Stimulated activated naive CD4-positive, alpha-beta T cell (primary cell): ENCODE data around the gene SMIM11.
A peak's percentile ranks its signal among the peaks of the same experiment; 100 is the strongest.
"Not testable (repeated sequence)": the region's sequence is repeated elsewhere in the genome, so short reads cannot be mapped to it uniquely, and the experiment has no call there.

ENCODE experiments used
- DNase-seq, 6 experiments: peaks; one replicate each; lab custom pipeline; 2025; lab: John Stamatoyannopoulos, UW

The SMIM11 gene

DNA sequence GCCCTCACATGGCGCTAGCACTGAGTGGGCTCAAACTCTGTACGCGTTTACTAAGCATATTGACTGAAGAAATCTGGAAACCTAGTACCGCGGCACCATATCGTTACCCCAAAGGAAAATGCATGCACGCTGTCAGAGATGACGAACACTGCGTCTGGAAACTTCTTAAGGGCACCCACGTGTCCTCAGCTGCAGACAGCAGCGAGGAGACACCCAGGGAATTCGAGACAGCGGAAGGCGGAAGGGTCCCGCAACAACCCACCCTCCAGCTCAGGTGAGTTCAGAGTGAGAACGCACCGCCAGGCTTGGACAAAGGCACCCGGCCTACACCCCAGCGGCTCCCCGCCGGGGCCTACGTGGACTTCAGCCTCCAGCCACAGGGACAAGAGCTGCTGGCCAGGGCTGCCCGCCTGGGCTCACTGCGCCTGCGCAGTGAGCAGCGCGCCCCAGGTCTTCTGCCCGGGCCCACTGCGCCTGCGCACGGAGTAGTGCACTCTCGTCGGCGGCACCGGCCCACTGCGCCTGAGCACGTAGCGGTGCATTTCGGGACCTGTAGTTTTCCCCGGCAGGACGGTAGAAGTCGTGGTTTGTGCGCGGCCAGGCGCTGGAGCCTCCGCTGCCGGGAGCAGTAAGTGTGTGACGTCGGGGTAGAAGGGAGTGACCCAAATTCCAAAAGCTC is at the start of gene SMIM11:
TSS of gene SMIM11 (plus strand) at position 568 of the 679 bp plus-strand sequence. CDS start 3,998 bp downstream, outside the sequence.
- not testable (repeated sequence) for DNase-seq

GRCh38 chr21:34330055-34330454 is 45.3 kb upstream of the SMIM11 start:
- DNase-seq: no peak

DNA sequence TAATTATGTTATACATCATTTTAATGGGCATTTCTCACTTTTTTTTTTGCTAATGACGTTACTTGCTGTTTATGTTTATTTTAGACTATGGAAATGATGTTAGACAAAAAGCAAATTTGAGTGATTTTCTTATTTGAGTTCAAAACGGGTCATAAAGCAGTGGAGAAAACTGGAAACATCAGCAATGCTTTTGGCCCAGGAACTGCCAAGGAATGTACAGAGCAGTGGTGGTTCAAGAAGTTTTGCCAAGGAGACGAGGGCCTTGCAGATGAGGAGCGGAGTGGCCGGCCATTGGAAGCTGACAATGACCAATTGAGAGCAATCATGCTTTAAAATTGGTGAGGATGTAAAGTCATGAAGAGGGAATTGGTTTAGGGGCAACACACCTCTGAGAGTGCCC is 43.6 kb upstream of the SMIM11 start:
- DNase-seq: no peak

DNA sequence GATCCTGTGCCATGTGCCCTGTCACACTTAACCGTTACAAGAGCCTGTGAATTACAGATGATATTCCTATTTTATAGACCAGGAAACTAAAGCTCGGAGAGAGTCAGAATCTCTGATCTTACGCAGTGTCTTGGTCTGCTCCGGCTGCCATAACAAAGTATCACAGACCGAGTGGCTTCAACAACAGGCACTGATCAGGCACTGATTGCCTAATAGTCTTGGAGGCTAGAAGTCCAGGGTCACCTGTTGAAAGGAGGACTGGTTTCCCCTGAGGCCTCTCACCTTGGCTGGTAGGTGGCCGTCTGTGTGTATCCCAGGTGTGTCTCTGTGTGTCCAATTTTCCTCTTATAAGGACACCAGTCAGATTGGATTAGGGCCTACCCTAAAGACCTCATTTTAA is 43.0 kb upstream of the SMIM11 start:
- no peak for DNase-seq

GRCh38 chr21:34333121-34333739 is 42.1 kb upstream of the SMIM11 start:
- no peak for DNase-seq

DNA sequence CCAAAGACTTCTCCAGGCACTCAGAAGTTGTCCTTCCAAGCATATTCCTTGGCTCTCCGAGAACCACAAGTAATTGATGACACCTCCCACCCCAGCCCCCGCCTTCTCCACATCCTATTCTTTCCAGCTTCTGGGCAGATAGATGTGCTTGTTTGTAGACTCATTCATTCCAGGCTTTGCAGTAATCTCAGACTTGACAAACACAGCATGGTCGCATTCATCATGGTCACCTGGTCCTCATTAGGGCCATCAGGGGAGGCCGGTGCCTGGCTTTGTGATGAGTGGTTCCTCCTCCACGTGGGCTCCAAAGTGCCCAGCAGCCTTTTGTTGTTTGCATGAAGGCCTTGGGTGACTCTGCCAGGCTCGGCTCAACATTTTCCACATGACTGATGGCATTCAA is 40.0 kb upstream of the SMIM11 start:
- no peak for DNase-seq

GRCh38 chr21:34336245-34336644 is 39.1 kb upstream of the SMIM11 start:
- no peak for DNase-seq

- DNase-seq: no peak
Observed at GRCh38 chr21:34336756-34337391, 38.4 kb upstream of the SMIM11 start.

GRCh38 chr21:34337741-34338140 is 37.6 kb upstream of the SMIM11 start:
- DNase-seq: no peak

GRCh38 chr21:34338226-34338625 is 37.1 kb upstream of the SMIM11 start:
- DNase-seq: no peak

DNA sequence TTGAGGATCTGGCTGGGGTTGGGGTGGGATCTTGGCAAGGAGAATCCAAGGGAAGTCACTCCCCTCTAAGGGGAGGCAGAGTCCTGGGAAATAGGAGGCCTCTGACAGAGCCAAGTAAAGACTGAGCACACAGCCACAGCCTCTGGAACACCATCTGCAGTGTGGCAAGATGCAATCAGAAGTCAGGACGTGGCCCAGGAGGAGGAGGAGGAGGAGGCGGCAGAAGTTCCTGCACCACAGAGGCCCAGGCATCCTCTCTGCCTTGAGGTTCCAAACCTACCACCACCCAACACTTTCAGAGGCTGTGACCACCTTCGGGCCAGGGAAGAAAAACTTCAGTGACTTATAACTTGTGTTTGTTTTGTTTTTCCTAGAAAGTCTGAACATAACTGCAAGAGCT is 35.2 kb upstream of the SMIM11 start:
- DNase-seq: no peak

DNA sequence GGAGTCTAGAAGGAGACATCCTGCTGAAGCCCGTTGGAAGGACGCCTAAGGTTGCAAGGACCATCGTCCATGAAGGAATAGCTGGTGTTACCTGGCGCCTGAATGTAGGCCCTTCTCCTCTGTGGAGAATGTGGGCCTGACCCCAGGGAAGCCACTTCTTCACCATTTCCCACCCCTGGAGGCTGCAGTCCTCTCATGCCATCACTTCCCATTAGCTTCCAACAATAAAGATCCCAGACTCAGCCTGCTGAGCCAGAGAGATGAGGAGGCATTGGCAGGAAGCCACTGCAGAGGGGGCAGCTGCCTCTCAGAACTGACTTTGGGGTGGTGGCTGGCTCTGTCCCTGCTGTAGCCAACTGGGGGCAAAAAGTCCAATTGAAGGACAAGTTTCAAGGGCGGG is 32.8 kb upstream of the SMIM11 start:
- DNase-seq: no peak

DNA sequence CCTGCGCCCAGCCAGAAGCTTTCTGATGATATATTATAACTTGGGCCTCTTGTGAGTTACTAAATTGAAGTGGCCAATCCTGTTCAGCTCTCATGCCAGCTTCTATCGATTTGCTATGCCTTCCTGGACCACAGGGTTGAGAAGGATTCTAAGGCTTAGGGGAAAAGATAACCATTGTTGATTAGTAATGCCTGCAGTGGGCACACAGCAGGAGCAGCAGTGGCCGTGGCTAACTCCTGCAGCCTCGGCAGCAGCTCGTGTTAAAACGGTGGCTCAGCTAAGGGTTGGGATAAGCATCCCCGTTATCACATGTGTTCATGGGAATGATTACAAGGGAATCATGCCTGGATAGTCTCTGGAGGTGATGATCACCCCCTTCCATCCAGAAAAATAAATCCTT is 32.0 kb upstream of the SMIM11 start:
- DNase-seq: no peak

GRCh38 chr21:34343838-34344381 is 31.4 kb upstream of the SMIM11 start:
- DNase-seq: no peak

DNA sequence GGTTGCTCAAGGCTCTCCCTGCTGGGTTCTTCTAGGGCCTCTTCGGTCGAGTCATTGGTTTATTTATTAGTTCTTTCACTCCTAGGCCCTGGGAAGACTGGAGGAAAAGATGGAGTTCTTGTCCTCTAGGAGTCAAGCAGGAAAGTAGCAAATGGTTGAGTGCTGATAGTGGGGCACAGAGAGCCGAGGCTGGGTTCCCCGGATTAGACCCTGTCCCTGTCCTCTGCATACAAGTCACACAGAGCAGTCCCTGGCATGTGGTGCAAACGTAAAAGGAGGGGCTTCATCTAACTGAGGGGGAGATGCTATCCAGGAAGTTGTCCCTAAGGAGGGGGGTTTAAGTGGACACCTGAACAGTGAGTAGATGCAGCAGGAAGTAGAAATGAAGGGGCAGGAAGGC is 30.7 kb upstream of the SMIM11 start:
- DNase-seq: no peak

DNA sequence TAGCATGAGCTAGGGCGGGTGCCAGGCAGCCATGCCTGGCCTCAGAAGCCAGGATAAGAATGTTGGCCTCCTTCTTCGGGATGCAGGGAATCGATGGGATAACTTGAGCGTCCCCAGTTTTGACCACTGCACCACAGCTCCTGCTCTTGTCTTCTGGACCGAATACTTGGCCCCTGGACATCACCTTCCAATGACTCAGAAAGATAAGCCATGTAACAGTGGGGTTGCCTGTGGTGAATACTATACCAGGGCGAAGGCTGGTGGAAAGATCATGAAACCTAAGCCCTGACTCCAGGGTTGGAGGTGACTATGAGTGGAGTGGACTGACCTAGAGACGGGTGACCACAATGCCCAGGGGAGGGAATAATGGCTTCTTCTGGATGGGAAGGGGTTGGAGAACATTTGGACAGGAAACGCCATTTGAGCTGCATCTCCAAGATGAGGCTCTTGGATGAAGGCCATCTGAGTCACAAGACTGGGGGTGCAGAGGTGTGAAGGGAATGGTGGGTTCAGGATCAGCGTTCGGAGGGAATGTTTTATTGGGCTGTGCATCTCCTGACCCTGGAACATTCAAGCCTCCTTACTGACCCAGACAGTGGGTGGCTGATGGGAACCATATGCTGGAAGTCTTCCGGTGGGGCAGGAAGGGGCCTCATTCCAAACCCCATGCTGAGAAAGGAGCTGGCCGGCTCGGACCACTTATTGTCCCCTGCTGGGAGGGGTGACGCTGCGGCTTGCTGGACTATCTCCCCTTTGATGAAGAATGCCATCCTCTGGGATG is 30.0 kb upstream of the SMIM11 start:
- DNase-seq: no peak

DNA sequence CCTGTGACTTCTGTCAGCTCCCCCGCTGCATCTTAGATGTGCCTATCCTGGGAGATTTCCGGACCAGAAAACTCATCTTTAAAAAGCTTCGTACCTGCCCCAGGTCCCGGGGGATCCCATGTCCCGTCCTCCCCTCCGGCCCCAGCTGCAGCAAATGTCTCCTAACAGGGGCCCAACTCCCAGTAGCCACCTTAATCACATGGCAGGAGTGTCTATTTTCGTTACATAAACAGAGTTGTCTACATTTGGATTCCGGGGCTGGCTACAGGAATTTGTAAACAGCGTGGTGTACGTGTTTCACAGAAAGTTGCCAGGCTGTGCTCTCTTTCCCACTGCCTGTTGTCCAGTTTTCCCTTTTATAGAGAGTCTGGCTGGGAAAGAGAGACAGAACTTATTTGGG is 29.4 kb upstream of the SMIM11 start:
- no peak for DNase-seq

DNA sequence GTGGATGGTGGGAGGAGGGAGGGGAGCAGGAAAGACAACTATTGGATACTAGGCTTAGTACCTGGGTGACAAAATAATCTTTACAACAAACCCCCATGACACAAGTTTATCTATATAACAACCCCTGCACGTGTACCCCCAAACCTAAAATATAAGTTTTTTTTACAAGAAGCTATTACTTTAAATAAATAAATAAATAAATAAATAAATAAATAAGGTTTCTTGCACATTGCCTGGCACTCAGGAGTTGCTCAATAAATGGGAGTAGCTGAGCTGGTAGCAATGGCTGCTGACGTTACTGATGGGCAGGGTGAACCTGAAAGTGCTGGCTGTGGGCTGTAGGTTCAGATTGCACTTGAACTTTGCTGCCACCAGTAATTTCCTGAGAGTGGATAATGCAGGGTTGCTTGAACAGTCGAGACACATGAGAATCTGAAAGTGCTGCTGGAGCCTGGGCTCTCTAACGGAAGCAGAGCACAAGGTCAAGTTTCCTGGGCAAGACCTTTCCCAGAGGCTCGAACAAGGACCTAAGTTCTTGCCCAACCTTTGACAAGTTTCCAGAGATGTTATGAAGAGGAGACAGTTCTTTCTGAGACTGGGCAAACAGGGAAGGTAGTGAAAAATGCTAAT is 26.3 kb upstream of the SMIM11 start:
- no peak for DNase-seq

DNA sequence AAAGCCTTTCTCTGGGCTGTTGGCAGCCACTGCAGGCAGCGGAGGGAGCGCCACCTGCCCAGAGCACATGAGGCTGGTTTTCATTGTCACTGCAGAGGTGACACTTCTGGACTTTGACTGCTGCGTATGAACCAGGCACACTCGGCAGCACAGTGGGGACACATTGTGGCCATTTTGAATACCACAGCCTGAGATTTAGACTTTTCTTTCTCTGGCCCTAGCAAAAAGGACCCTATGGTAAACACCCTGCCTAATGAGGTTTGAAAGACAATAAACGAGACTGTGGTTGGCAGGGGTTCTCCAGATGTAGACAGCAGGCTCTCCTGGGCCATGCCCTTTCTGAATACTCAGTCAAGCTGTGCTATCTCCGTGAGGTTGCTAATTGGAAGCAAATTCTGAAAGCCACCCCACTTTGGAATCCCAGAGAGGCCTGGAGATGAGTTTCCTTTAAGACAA is 23.5 kb upstream of the SMIM11 start:
- DNase-seq: peak in 1 of 6 experiments; percentile 8

DNA sequence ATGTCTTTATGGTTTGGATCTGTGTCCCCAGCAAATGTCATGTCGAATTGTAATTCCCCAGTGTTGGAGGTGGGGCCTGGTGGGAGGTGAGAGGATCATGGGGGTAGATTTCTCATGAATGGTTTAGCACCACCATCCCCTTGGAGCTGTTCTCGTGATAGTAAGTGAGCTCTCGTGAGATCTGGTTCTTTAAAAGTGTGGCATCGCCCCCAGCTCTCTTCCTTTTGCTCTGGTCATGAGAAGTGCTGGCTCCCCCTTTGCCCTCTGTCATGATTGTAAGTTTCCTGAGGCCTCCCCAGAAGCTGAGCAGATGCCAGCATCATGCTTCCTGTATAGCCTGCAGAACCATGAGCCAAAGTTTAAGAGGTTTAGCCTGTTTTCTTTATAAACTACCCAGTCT is 22.8 kb upstream of the SMIM11 start:
- DNase-seq: no peak

DNA sequence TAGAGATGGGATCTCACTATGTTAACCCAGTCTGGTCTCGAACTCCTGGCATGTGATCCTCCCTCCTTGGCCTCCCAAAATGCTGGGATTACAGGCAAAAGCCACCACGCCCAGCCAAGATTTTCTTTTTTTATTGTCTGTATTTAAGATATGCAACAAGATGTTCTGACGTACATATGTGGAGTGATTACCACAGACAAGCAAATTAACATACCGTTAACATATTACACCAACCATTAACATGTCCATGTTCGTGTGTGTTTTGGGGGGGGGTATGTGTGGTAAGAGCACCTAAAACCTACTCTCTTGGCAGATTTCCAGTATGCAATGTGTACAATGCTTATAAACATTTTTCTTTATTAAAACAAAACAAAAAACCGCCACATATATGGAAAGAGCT is 22.1 kb upstream of the SMIM11 start:
- no peak for DNase-seq

DNA sequence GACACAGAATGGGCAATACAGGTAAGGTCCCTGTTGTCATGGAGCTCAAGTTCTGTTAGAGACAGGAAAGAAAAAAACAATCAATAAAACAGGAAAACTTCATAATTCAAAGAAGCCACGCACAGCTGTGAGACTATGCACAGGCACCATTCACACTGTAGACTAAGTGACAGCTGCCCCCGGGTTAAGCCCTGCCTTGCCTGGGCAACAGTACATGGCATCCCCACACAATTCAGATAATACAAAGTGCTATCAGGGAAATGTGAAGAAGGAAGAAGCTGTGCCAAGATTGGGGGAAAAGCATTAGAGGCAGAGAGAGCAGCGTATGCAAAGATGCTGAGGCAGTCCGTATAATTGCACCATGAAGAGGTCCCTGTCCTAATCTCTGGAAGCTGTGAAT is 20.5 kb upstream of the SMIM11 start:
- DNase-seq: no peak
